ENCODE results near the gene KLF2. TPM values are rescaled to one million over a fixed set of nuclear protein-coding genes. Genes with fewer than 3 reads are reported as not detected.

Gene KLF2
- total RNA-seq, 1 donor from 2014 or later, result 44.7 TPM

- no peak overlapping the region for H3K27ac Mint-ChIP-seq (ENCODE audit: unreplicated experiment)
- H3K27me3 Mint-ChIP-seq (ENCODE audit: low read depth), result no peaks in the 10 kb centered on the region
- H3K9me3 Mint-ChIP-seq (ENCODE audit: low read depth), result no peaks in the 10 kb centered on the region
- H3K4me1 Mint-ChIP-seq (ENCODE audit: low read depth), result peaks cover under 1% of the 10 kb centered on the region
- no peak overlapping the region for H3K4me3 Mint-ChIP-seq (ENCODE audit: unreplicated experiment)
- DNase-seq (ENCODE audit: low spot score), result no peak
- no peaks in the 10 kb centered on the region for H3K36me3 Mint-ChIP-seq (ENCODE audit: low read depth)
- TF ChIP-seq CTCF (IDR thresholded peaks at IDR 0.05), result no peak
These were observed 23.1 kb downstream of the KLF2 start for GRCh38 chr19:16347706-16348105.

- TF ChIP-seq CTCF (IDR thresholded peaks at IDR 0.05), result no peak
- Mint-ChIP-seq H3K27ac (ENCODE audit: unreplicated experiment) (no peak overlapping the region), H3K36me3 (ENCODE audit: low read depth) (peaks cover 3% of the 10 kb centered on the region), H3K4me3 (ENCODE audit: unreplicated experiment) (no peak overlapping the region), H3K4me1 (ENCODE audit: low read depth) (no peaks in the 10 kb centered on the region), H3K27me3 (ENCODE audit: low read depth) (no peaks in the 10 kb centered on the region), H3K9me3 (ENCODE audit: low read depth) (no peaks in the 10 kb centered on the region)
- DNase-seq (ENCODE audit: low spot score), result no peak
These were observed 25.0 kb downstream of the KLF2 start for GRCh38 chr19:16349551-16350152.

- Mint-ChIP-seq H3K27ac (ENCODE audit: unreplicated experiment) (no peak overlapping the region), H3K4me3 (ENCODE audit: unreplicated experiment) (no peak overlapping the region), H3K27me3 (ENCODE audit: low read depth) (no peaks in the 10 kb centered on the region), H3K36me3 (ENCODE audit: low read depth) (peaks cover 4% of the 10 kb centered on the region), H3K4me1 (ENCODE audit: low read depth) (peaks cover 6% of the 10 kb centered on the region), H3K9me3 (ENCODE audit: low read depth) (no peaks in the 10 kb centered on the region)
- no peak for TF ChIP-seq CTCF (IDR thresholded peaks at IDR 0.05)
- no peak for DNase-seq (ENCODE audit: low spot score)
These were observed 26.6 kb downstream of the KLF2 start for GRCh38 chr19:16351133-16351809.

- no peaks in the 10 kb centered on the region for H3K27me3 Mint-ChIP-seq (ENCODE audit: low read depth)
- DNase-seq (ENCODE audit: low spot score), result no peak
- TF ChIP-seq CTCF (IDR thresholded peaks at IDR 0.05), result no peak
- H3K4me3 Mint-ChIP-seq (ENCODE audit: unreplicated experiment), result no peak overlapping the region
- H3K4me1 Mint-ChIP-seq (ENCODE audit: low read depth), result peaks cover 6% of the 10 kb centered on the region
- peaks cover 4% of the 10 kb centered on the region for H3K36me3 Mint-ChIP-seq (ENCODE audit: low read depth)
- no peaks in the 10 kb centered on the region for H3K9me3 Mint-ChIP-seq (ENCODE audit: low read depth)
- no peak overlapping the region for H3K27ac Mint-ChIP-seq (ENCODE audit: unreplicated experiment)
These were observed 30.8 kb downstream of the KLF2 start for GRCh38 chr19:16355293-16356043.

GRCh38 chr19:16358456-16358855, 33.8 kb downstream of the KLF2 start:
- no peak overlapping the region for H3K4me3 Mint-ChIP-seq (ENCODE audit: unreplicated experiment)
- H3K4me1 Mint-ChIP-seq (ENCODE audit: low read depth), result peaks cover 6% of the 10 kb centered on the region
- no peak overlapping the region for H3K27ac Mint-ChIP-seq (ENCODE audit: unreplicated experiment)
- no peaks in the 10 kb centered on the region for H3K27me3 Mint-ChIP-seq (ENCODE audit: low read depth)
- TF ChIP-seq CTCF (IDR thresholded peaks at IDR 0.05), result no peak
- DNase-seq (ENCODE audit: low spot score), result no peak
- peaks cover 4% of the 10 kb centered on the region for H3K36me3 Mint-ChIP-seq (ENCODE audit: low read depth)
- H3K9me3 Mint-ChIP-seq (ENCODE audit: low read depth), result no peaks in the 10 kb centered on the region
